Activated T-cell treated with anti-CD3 and anti-CD28 coated beads, Interleukin-2, amount 50 U/mL, for 4 hours (primary cell): ENCODE measurements around the gene RNF152. TPM values are rescaled to one million over a fixed set of nuclear protein-coding genes. Genes with fewer than 3 reads are reported as not detected.

Source experiments
- ATAC-seq, 2 donors: fragments of 200-7000 bp; cut with Tn5 transposase; one replicate each; pipeline ENCODE4 v1.10.0; 2021
- DNase-seq: peaks from one replicate; pipeline ENCODE4 v3.0.0-alpha.2; 2020
- H3K27me3 Mint-ChIP-seq: one replicate; pipeline ENCODE4 v1.8.0; 2021; ENCODE audit warnings: low read depth, mixed read lengths
- H3K36me3 Mint-ChIP-seq: one replicate; pipeline ENCODE4 v1.8.0; 2022; ENCODE audit warnings: mixed read lengths; ENCODE audit not compliant: insufficient read depth
- H3K4me1 Mint-ChIP-seq: one replicate; pipeline ENCODE4 v1.8.0; 2021; ENCODE audit warnings: low read depth, mixed read lengths
- H3K4me3 Mint-ChIP-seq: one replicate; pipeline ENCODE4 v1.8.0; 2021; ENCODE audit warnings: mild to moderate bottlenecking, moderate library complexity, mixed read lengths
- H3K9me3 Mint-ChIP-seq: one replicate; pipeline ENCODE4 v1.8.0; 2021; ENCODE audit warnings: mixed read lengths
- total RNA-seq, 3 donors: library from RNA; stranded (reverse); gene quantifications; one replicate each; pipeline ENCODE4 v1.2.1, GENCODE V29; 2021

The RNF152 gene
- total RNA-seq, 3 donors from 2014 or later = 0.43 to 1.6 (median 1.2) TPM

DNA sequence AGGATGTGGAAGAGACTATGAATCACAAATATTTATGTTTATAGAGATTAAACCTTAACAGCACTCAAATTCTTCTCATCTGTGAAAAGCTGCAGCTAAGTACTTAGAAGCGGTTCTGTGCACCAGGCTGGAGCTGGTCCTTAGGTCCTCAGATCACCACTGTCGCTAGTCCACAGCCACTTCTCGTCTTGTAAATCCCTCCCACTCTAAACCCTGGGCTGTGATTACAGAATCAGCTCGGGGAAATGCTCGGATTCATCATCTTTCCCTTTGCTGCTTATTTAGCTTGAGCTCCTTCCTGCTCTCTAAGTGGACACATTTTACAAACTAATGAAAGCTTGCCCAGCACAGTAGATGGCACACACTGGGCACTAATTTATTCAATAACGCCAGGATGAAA lies 61.7 kb downstream of the RNF152 start:
- Mint-ChIP-seq H3K27me3 (peaks cover 3% of the 10 kb centered on the region), H3K4me1 (peaks cover 19% of the 10 kb centered on the region), H3K4me3 (no peak overlapping the region), H3K9me3 (no peaks in the 10 kb centered on the region), H3K36me3 (no peaks in the 10 kb centered on the region)
- ATAC-seq (no peak), DNase-seq (no peak)

DNA sequence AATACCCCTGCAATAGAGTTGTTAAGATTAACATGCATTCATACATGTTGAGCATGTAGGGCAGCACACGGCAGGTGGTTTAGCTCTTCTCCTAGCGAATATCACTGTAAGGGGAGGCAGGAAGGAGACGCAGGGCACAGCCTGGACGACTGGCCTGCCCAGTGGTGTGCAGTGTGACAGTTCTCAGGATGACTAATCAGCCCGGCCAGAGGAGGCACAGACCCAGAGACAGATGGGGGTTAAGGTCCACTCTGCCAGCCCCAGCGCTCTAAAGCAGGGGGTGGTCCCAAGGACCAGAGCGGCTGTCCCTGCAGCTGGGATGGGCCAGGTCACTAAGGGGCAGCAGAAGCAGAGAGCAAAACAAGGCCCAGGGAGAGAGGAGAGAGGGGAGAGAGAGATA lies 63.7 kb downstream of the RNF152 start:
- Mint-ChIP-seq H3K4me1 (peaks cover 16% of the 10 kb centered on the region), H3K4me3 (no peak overlapping the region), H3K36me3 (no peaks in the 10 kb centered on the region), H3K9me3 (no peaks in the 10 kb centered on the region), H3K27me3 (peaks cover 3% of the 10 kb centered on the region)
- ATAC-seq (no peak), DNase-seq (no peak)

GRCh38 chr18:61827591-61827990 lies 65.2 kb downstream of the RNF152 start:
- Mint-ChIP-seq H3K4me3 (no peak overlapping the region), H3K4me1 (peaks cover under 1% of the 10 kb centered on the region), H3K27me3 (peaks cover 3% of the 10 kb centered on the region), H3K36me3 (no peaks in the 10 kb centered on the region), H3K9me3 (no peaks in the 10 kb centered on the region)
- ATAC-seq (no peak), DNase-seq (no peak)

GRCh38 chr18:61825386-61825785 lies 67.4 kb downstream of the RNF152 start:
- ATAC-seq (no peak), DNase-seq (no peak)
- Mint-ChIP-seq H3K36me3 (no peaks in the 10 kb centered on the region), H3K4me1 (no peaks in the 10 kb centered on the region), H3K9me3 (no peaks in the 10 kb centered on the region), H3K4me3 (no peak overlapping the region), H3K27me3 (peaks cover 2% of the 10 kb centered on the region)

GRCh38 chr18:61824733-61825363 lies 68.0 kb downstream of the RNF152 start:
- DNase-seq (no peak), ATAC-seq (no peak)
- H3K4me3 Mint-ChIP-seq = no peak overlapping the region
- H3K4me1 Mint-ChIP-seq = no peaks in the 10 kb centered on the region
- H3K9me3 Mint-ChIP-seq = no peaks in the 10 kb centered on the region
- H3K27me3 Mint-ChIP-seq = peaks cover 2% of the 10 kb centered on the region
- no peaks in the 10 kb centered on the region for H3K36me3 Mint-ChIP-seq

GRCh38 chr18:61823595-61823994 lies 69.2 kb downstream of the RNF152 start:
- Mint-ChIP-seq H3K9me3 (no peaks in the 10 kb centered on the region), H3K36me3 (no peaks in the 10 kb centered on the region), H3K4me1 (no peaks in the 10 kb centered on the region), H3K4me3 (no peak overlapping the region), H3K27me3 (no peaks in the 10 kb centered on the region)
- ATAC-seq = no peak
- no peak for DNase-seq

- no peaks in the 10 kb centered on the region for H3K4me1 Mint-ChIP-seq
These were observed 69.9 kb downstream of the RNF152 start for GRCh38 chr18:61822879-61823278.

DNA sequence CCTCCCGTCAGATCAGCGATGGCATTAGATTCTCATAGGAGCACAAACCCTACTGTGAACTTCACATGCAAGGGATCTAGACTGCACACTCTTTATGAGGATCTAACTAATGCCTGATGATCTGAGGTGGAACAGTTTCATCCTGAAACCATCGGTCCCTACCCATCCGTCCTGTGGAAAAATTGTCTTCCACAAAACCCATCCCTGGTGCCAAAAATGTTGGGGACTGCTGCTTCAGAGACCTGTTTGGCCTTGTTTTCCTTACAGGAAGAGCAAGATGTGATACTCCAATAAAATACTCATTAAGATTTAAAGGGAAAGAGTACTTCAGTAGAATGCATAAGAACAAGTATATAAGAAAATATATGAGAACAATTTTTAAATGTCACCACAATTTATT lies 71.1 kb downstream of the RNF152 start:
- Mint-ChIP-seq H3K4me3 (no peak overlapping the region), H3K9me3 (no peaks in the 10 kb centered on the region), H3K4me1 (no peaks in the 10 kb centered on the region), H3K27me3 (no peaks in the 10 kb centered on the region), H3K36me3 (no peaks in the 10 kb centered on the region)
- ATAC-seq (no peak), DNase-seq (no peak)

More at GRCh38 chr18:61822879-61823278, 69.9 kb downstream of the RNF152 start:
- ATAC-seq (no peak), DNase-seq (no peak)
- Mint-ChIP-seq H3K4me3 (no peak overlapping the region), H3K9me3 (no peaks in the 10 kb centered on the region), H3K36me3 (no peaks in the 10 kb centered on the region), H3K27me3 (no peaks in the 10 kb centered on the region)

GRCh38 chr18:61820882-61821281 lies 71.9 kb downstream of the RNF152 start:
- DNase-seq (no peak), ATAC-seq (no peak)
- Mint-ChIP-seq H3K27me3 (no peaks in the 10 kb centered on the region), H3K4me3 (no peak overlapping the region), H3K36me3 (no peaks in the 10 kb centered on the region), H3K4me1 (no peaks in the 10 kb centered on the region), H3K9me3 (no peaks in the 10 kb centered on the region)

DNA sequence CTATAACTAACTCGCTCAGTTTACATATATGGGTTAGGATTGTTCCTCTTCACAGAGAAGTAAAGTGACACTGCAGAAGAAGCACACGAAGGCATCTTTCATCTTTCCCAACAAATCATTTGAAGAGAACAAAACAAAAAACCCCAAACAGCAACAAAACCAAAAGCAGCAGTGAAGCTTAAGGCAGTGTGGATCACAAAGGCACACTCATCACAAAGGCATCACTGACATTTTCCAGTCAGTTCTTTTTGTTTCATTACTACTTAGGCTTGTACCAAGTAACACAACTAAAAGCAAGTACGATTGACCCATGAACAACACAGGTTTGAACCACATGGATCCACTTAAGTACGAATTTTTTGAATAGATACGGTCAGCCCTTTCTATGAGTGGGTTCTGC lies 75.7 kb downstream of the RNF152 start:
- Mint-ChIP-seq H3K36me3 (no peaks in the 10 kb centered on the region), H3K4me1 (no peaks in the 10 kb centered on the region), H3K4me3 (no peak overlapping the region), H3K9me3 (no peaks in the 10 kb centered on the region), H3K27me3 (peaks cover 4% of the 10 kb centered on the region)
- no peak for DNase-seq
- ATAC-seq = no peak

- no peak for ATAC-seq
- H3K36me3 Mint-ChIP-seq = no peaks in the 10 kb centered on the region
- H3K4me1 Mint-ChIP-seq = no peaks in the 10 kb centered on the region
- no peak for DNase-seq
- no peak overlapping the region for H3K4me3 Mint-ChIP-seq
- no peaks in the 10 kb centered on the region for H3K9me3 Mint-ChIP-seq
- peaks cover 4% of the 10 kb centered on the region for H3K27me3 Mint-ChIP-seq
These were observed 76.8 kb downstream of the RNF152 start for GRCh38 chr18:61815885-61816470.

- ATAC-seq (no peak), DNase-seq (no peak)
- Mint-ChIP-seq H3K4me3 (no peak overlapping the region), H3K27me3 (no peaks in the 10 kb centered on the region), H3K9me3 (no peaks in the 10 kb centered on the region), H3K4me1 (no peaks in the 10 kb centered on the region), H3K36me3 (no peaks in the 10 kb centered on the region)
These were observed 84.5 kb downstream of the RNF152 start for GRCh38 chr18:61808286-61808685.

DNA sequence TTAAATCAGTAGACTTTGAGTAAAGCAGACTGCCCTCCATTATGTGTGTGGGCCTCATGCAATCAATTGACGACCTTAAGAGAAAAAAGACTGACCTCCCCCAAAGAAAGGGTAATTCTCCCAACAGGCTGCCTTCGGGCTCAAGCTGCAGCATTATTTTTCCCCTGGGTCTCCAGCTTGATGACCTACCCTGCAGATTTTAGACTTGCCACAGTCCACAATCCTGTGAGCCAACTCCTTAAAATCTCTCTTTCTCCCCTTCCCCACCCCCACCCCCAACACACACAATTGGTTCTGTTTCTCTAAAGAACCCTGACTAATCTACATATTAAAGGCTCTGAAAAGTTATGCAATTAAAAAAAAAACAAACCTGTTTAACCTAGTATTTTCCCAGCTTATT lies 89.4 kb downstream of the RNF152 start:
- H3K27me3 Mint-ChIP-seq = peaks cover 5% of the 10 kb centered on the region
- ATAC-seq = no peak
- H3K36me3 Mint-ChIP-seq = no peaks in the 10 kb centered on the region

DNA sequence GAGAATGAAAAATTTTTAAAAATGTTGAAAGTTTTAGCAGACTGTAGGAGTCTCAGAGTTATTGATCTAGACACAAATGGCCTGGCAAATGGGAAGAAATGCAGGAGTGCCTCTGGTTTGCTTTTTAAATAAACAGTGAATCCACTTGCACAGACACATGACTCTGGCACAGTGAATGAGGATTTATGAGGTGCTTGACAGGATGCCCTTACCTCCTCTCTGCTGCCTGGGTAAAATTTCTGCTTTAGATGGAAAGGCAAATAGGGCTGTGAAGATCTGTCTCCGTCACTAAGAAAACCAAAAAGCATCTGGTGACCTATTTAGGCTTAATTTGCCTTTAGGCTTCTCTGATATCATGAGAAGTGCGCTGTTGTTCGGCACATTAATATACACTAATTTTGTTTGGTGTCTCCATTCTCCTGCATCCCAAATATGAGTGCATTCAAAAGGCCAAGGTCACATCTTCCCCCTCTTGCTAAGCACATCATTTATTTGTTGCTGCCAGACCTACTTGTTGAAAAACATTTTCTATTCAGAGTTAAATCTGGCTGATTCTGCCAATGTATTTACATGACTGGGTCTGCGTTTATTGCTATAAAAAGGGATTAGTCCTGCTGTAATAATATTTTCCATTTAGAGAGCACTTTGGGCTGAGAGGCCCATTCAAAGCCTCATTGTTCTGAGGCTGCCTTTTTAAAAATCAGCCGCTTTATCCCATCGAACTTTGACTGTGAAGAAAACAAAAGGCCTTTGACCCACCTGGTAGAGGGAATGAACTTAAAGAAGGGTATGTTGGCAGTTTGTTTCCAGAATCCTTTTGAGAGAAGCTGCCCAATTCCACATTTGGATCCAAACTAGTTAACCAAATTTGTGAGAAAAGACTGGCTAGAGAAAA lies 94.9 kb downstream of the RNF152 start:
- Mint-ChIP-seq H3K9me3 (no peaks in the 10 kb centered on the region), H3K4me3 (no peak overlapping the region), H3K27me3 (peaks cover 13% of the 10 kb centered on the region), H3K36me3 (no peaks in the 10 kb centered on the region), H3K4me1 (no peaks in the 10 kb centered on the region)
- ATAC-seq (no peak), DNase-seq (no peak)

More for the DNA sequence above, 89.4 kb downstream of the RNF152 start:
- H3K9me3 Mint-ChIP-seq = no peaks in the 10 kb centered on the region
- no peaks in the 10 kb centered on the region for H3K4me1 Mint-ChIP-seq
- DNase-seq = no peak
- no peak overlapping the region for H3K4me3 Mint-ChIP-seq

GRCh38 chr18:61791031-61791430 lies 101.8 kb downstream of the RNF152 start:
- ATAC-seq (no peak), DNase-seq (no peak)
- Mint-ChIP-seq H3K27me3 (peaks cover 6% of the 10 kb centered on the region), H3K9me3 (peaks cover 10% of the 10 kb centered on the region), H3K4me1 (no peaks in the 10 kb centered on the region), H3K36me3 (no peaks in the 10 kb centered on the region), H3K4me3 (no peak overlapping the region)
